GM12878 (cell line): ENCODE results near the gene COL5A1. TPM values are rescaled to one million over a fixed set of nuclear protein-coding genes. Genes with fewer than 3 reads are reported as not detected.

Source experiments
- ATAC-seq: fragments of 200-7000 bp; cut with Tn5 transposase; 3 replicates; pipeline ENCODE4 v1.9.1; 2020; ENCODE audit warnings: mild to moderate bottlenecking, moderate library complexity
- BruUV-seq: library from RNA; stranded (reverse); fragments of 400-500 nt; replicated peaks from 2 replicates; lab custom pipeline; 2021; lab: Mats Ljungman, UMichigan
- CTCF ChIA-PET: fragments of 300-600 bp; sonication (Branson Sonifier 250); formaldehyde crosslinking; extraction: SDS; loops from one replicate; lab custom pipeline; 2021; ENCODE audit warnings: inconsistent platforms; lab: Yijun Ruan, JAX
- POLR2A ChIA-PET: fragments of 350-600 bp; formaldehyde crosslinking; extraction: SDS; loops from one replicate; lab custom pipeline; 2021; ENCODE audit warnings: inconsistent platforms; lab: Charles Lee
- RAD21 ChIA-PET: fragments of 300-600 bp; sonication (Branson Sonifier 250); formaldehyde crosslinking; loops from one replicate; lab custom pipeline; 2023; ENCODE audit warnings: antibody characterized with exemption; ENCODE audit not compliant: unreplicated experiment; lab: Charles Lee
- SMC1A ChIA-PET: fragments of 300-600 bp; sonication (Branson Sonifier 250); formaldehyde crosslinking; loops from one replicate; lab custom pipeline; 2023; ENCODE audit not compliant: unreplicated experiment, uncharacterized antibody; lab: Charles Lee
- DNase-seq: peaks from one replicate; pipeline ENCODE4 v3.0.0-alpha.2; 2011; ENCODE audit warnings: low read depth, low spot score
- FAIRE-seq: peaks from 3 replicates; lab custom pipeline; 2011; peaks lifted over from hg19 to GRCh38; lab: Jason Lieb, UNC
- H2AFZ ChIP-seq: 2 replicates; pipeline ENCODE4 v1.6.0; 2011; ENCODE audit warnings: low read depth, low read length, control low read depth; ENCODE audit not compliant: control insufficient read depth
- H3K27ac ChIP-seq: 2 replicates; pipeline ENCODE4 v1.5.1; 2011; ENCODE audit warnings: control low read depth; ENCODE audit not compliant: control insufficient read depth, insufficient read depth
- H3K27me3 ChIP-seq, 2 experiments: replicated peaks in 1 of 2; 2 replicates each; pipeline versions ENCODE4 v1.6.0 to v1.6.1; 2011; ENCODE audit warnings: low read length in 1 of 2; ENCODE audit not compliant: control insufficient read depth in 2 of 2, insufficient read depth in 2 of 2
- H3K36me3 ChIP-seq, 2 experiments: 2 replicates each; pipeline ENCODE4 v1.5.1; 2011; ENCODE audit warnings: low read length in 1 of 2; ENCODE audit not compliant: control insufficient read depth in 2 of 2, insufficient read depth in 2 of 2
- H3K4me1 ChIP-seq: 2 replicates; pipeline ENCODE4 v1.6.1; 2011; ENCODE audit warnings: mild to moderate bottlenecking, low read length, moderate library complexity, mixed read lengths; ENCODE audit not compliant: control insufficient read depth, insufficient read depth
- H3K4me2 ChIP-seq: 2 replicates; pipeline ENCODE4 v1.6.0; 2011; ENCODE audit warnings: control low read depth; ENCODE audit not compliant: control insufficient read depth, insufficient read depth
- H3K4me3 ChIP-seq: fragments of 200-600 bp; sonication (generic); 2 replicates; pipeline ENCODE4 v1.5.1; 2016
- H3K79me2 ChIP-seq: 2 replicates; pipeline ENCODE4 v1.6.0; 2011; ENCODE audit warnings: low read length; ENCODE audit not compliant: control insufficient read depth, insufficient read depth
- H3K9ac ChIP-seq: 2 replicates; pipeline ENCODE4 v1.8.0; 2011; ENCODE audit warnings: low read length, control low read depth, mixed read lengths; ENCODE audit not compliant: control insufficient read depth, insufficient read depth
- H3K9me3 ChIP-seq: replicated peaks from 3 replicates; pipeline ENCODE4 v1.5.1; 2011; ENCODE audit warnings: mild to moderate bottlenecking, low read length; ENCODE audit not compliant: control insufficient read depth, insufficient read depth
- H4K20me1 ChIP-seq: 2 replicates; pipeline ENCODE4 v1.6.0; 2011; ENCODE audit not compliant: control insufficient read depth, insufficient read depth
- BRCA1 ChIP-seq: IDR thresholded peaks from 2 replicates; pipeline ENCODE4 v1.6.1; 2011; ENCODE audit warnings: low read depth, low read length, improper control_type of control experiment
- DPF2 ChIP-seq: fragments of 450-650 bp; IDR thresholded peaks from 2 replicates; pipeline ENCODE4 v1.6.1; 2017; ENCODE audit warnings: mild to moderate bottlenecking
- ESRRA ChIP-seq: IDR thresholded peaks from 2 replicates; pipeline ENCODE4 v1.6.1; 2012; ENCODE audit warnings: mild to moderate bottlenecking, low read length, improper control_type of control experiment
- FOXM1 ChIP-seq: IDR thresholded peaks from 2 replicates; pipeline ENCODE4 v1.6.1; 2012; ENCODE audit warnings: low read depth, mild to moderate bottlenecking, inconsistent platforms, low read length, moderate library complexity
- HDAC2 ChIP-seq: fragments of 200-600 bp; sonication (generic); IDR thresholded peaks from 2 replicates; pipeline ENCODE4 v1.6.1; 2017
- IKZF1 ChIP-seq: fragments of 450-650 bp; conservative IDR thresholded peaks from 2 replicates; pipeline ENCODE4 v1.6.1; 2017; ENCODE audit warnings: antibody characterized with exemption, mild to moderate bottlenecking
- LARP7 ChIP-seq: fragments of 450-650 bp; IDR thresholded peaks from 2 replicates; pipeline ENCODE4 v1.6.1; 2017; ENCODE audit warnings: mild to moderate bottlenecking
- MEF2B ChIP-seq: fragments of 450-650 bp; IDR thresholded peaks from 2 replicates; pipeline ENCODE4 v1.6.1; 2018; ENCODE audit warnings: mild to moderate bottlenecking, moderate library complexity; ENCODE audit not compliant: partially characterized antibody, poor library complexity, severe bottlenecking
- MYB ChIP-seq: fragments of 150-350 bp; IDR thresholded peaks from 2 replicates; pipeline ENCODE4 v1.6.1; 2014; ENCODE audit warnings: mild to moderate bottlenecking, low read depth, low read length, borderline replicate concordance
- NFXL1 ChIP-seq: fragments of 450-650 bp; IDR thresholded peaks from 2 replicates; pipeline ENCODE4 v1.6.1; 2017; ENCODE audit warnings: antibody characterized with exemption, mild to moderate bottlenecking, borderline replicate concordance
- NR2C2 ChIP-seq: IDR thresholded peaks from 2 replicates; pipeline ENCODE4 v1.6.1; 2011; ENCODE audit warnings: borderline replicate concordance, low read depth; ENCODE audit not compliant: control insufficient read depth, insufficient read length
- PAX5 ChIP-seq: IDR thresholded peaks from 2 replicates; pipeline ENCODE4 v1.6.1; 2011; ENCODE audit warnings: low read depth, low read length, borderline replicate concordance
- RB1 ChIP-seq: fragments of 450-650 bp; formaldehyde crosslinking; IDR thresholded peaks from 2 replicates; pipeline ENCODE4 v1.6.1; 2017; ENCODE audit warnings: mild to moderate bottlenecking, borderline replicate concordance
- SMC3 ChIP-seq: IDR thresholded peaks from 2 replicates; pipeline ENCODE4 v1.6.1; 2011; ENCODE audit warnings: low read length, improper control_type of control experiment, borderline replicate concordance
- TCF3 ChIP-seq: IDR thresholded peaks from 2 replicates; pipeline ENCODE4 v1.6.1; 2012; ENCODE audit warnings: low read depth, mild to moderate bottlenecking, low read length, borderline replicate concordance; ENCODE audit not compliant: insufficient read depth
- YBX1 ChIP-seq: fragments of 450-650 bp; IDR thresholded peaks from 2 replicates; pipeline ENCODE4 v1.6.1; 2016; ENCODE audit warnings: antibody characterized with exemption
- WGBS: methylation state at CpG from one replicate; pipeline ENCODE4 v1.1.6; 2016; ENCODE audit warnings: low lambda C conversion rate; ENCODE audit not compliant: insufficient replicate concordance, insufficient coverage; ENCODE audit errors: missing lambda C conversion rate; 5-methylcytosine and 5-hydroxymethylcytosine counted together
- in situ Hi-C: fragments of 300-500 bp; cut with MboI; formaldehyde crosslinking; loops from 9 replicates; pipeline ENCODE4 v1.14.3; 2018; ENCODE audit warnings: mixed read lengths
- intact Hi-C: fragments of 100-400 bp; cut with micrococcal nuclease; formaldehyde crosslinking; loops from one replicate; pipeline ENCODE4 v1.14.2; 2022; ENCODE audit not compliant: unreplicated experiment
- polyA plus RNA-seq, 11 experiments: library from polyadenylated mRNA; depleted of rRNA in 4 of 11; unstranded in 6 of 11; stranded (reverse) in 5 of 11; fragments of >200 nt; fragmentation: Nextera tagmentation in 4 of 11; fragmentation: Illumina TruSeq in 1 of 11; extraction: Ambion mirVana in 4 of 11; extraction: Trizol in 1 of 11; gene quantifications; 1 replicate in 1 of 11; 2 replicates in 10 of 11; pipeline versions ENCODE4 v1.2.1 to v1.2.3, GENCODE V29; 2011 to 2016; ENCODE audit warnings: inconsistent platforms in 2 of 11, missing spikeins in 2 of 11, low read depth in 1 of 11
- total RNA-seq, 4 experiments: library from RNA; depleted of rRNA in 3 of 4; stranded (reverse); fragments of >200 nt in 3 of 4; fragmentation: Illumina TruSeq in 1 of 4; extraction: Trizol in 1 of 4; gene quantifications; 2 replicates each; pipeline versions ENCODE4 v1.2.1 to v1.2.3, GENCODE V29; 2013 to 2021
- TF ChIP-seq, protein P1 (sequence below): fragments of 450-650 bp; IDR thresholded peaks from 2 replicates; pipeline ENCODE4 v1.6.1; 2016; ENCODE audit warnings: mild to moderate bottlenecking
- TF ChIP-seq, protein P2 (sequence below): fragments of 450-650 bp; IDR thresholded peaks from 2 replicates; pipeline ENCODE4 v1.6.1; 2017; ENCODE audit warnings: mild to moderate bottlenecking, low read depth, inconsistent platforms; ENCODE audit not compliant: poor library complexity, severe bottlenecking
- TF ChIP-seq, protein P3 (sequence below): IDR thresholded peaks from 2 replicates; pipeline ENCODE4 v1.6.1; 2012; ENCODE audit warnings: low read depth, low read length, improper control_type of control experiment

Gene COL5A1
- total and polyA plus RNA-seq, 10 of the 15 experiments (the other 5 are each of a cell fraction or from before 2014, with no cell fraction given): under 0.01 to 0.15 (median 0.13) TPM; not detected in 4

DNA sequence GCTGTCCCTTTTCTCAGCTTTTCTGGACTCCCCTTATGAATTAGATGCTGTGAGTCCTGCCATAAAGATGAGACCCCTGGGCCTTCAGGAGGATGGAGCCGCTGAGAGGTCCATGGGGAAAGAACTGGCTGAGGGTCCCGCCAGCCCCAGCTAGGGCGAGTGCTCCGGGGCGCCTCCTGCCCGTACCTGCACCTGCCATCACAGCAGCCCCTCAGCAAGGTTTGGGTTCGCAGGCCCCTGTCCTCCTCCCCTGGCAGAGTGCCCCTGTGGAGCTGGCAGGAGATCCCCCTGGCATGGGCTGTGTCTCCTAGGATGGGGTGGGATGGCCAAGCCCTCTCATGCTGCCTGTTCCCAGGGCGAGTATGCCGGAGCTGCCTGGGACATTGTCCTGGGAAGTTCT lies 64.2 kb downstream of the COL5A1 start:
- Histone ChIP-seq H3K4me2 (no peak overlapping the region), H3K79me2 (no peaks in the 10 kb centered on the region), H3K4me1 (no peaks in the 10 kb centered on the region), H2AFZ (no peak overlapping the region), H3K9ac (no peak overlapping the region), H3K27me3 (no peaks in the 10 kb centered on the region; a peak in 1 of 4 replicates), H3K27ac (no peak overlapping the region), H3K36me3 (no peaks in the 10 kb centered on the region)
- no peak for DNase-seq
- BruUV-seq: no TSS peak
- FAIRE-seq: no peak
- 9% methylated on average over 9 of the region's 9 CpGs for WGBS
- POLR2A ChIA-PET: no interaction called here
- intact Hi-C loops: no loop called here
- no peak for ATAC-seq
- SMC1A ChIA-PET: no interaction called here
- RAD21 ChIA-PET: no interaction called here
- TF ChIP-seq MEF2B: no peak
- no peak for TF ChIP-seq DPF2
- no peak for TF ChIP-seq FOXM1
- no peak for TF ChIP-seq YBX1
- no peak for TF ChIP-seq NFXL1
- TF ChIP-seq, protein P1, sequence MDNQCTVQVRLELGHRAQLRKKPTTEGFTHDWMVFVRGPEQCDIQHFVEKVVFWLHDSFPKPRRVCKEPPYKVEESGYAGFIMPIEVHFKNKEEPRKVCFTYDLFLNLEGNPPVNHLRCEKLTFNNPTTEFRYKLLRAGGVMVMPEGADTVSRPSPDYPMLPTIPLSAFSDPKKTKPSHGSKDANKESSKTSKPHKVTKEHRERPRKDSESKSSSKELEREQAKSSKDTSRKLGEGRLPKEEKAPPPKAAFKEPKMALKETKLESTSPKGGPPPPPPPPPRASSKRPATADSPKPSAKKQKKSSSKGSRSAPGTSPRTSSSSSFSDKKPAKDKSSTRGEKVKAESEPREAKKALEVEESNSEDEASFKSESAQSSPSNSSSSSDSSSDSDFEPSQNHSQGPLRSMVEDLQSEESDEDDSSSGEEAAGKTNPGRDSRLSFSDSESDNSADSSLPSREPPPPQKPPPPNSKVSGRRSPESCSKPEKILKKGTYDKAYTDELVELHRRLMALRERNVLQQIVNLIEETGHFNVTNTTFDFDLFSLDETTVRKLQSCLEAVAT: no peak
- no peak for TF ChIP-seq PAX5
- no peak for TF ChIP-seq BRCA1
- TF ChIP-seq TCF3: no peak
- TF ChIP-seq RB1: no peak
- TF ChIP-seq LARP7: no peak
- TF ChIP-seq, protein P2, sequence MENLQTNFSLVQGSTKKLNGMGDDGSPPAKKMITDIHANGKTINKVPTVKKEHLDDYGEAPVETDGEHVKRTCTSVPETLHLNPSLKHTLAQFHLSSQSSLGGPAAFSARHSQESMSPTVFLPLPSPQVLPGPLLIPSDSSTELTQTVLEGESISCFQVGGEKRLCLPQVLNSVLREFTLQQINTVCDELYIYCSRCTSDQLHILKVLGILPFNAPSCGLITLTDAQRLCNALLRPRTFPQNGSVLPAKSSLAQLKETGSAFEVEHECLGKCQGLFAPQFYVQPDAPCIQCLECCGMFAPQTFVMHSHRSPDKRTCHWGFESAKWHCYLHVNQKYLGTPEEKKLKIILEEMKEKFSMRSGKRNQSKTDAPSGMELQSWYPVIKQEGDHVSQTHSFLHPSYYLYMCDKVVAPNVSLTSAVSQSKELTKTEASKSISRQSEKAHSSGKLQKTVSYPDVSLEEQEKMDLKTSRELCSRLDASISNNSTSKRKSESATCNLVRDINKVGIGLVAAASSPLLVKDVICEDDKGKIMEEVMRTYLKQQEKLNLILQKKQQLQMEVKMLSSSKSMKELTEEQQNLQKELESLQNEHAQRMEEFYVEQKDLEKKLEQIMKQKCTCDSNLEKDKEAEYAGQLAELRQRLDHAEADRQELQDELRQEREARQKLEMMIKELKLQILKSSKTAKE: no peak
- no peak for TF ChIP-seq ESRRA
- no peak for TF ChIP-seq MYB
- no peak for TF ChIP-seq SMC3
- TF ChIP-seq, protein P3, sequence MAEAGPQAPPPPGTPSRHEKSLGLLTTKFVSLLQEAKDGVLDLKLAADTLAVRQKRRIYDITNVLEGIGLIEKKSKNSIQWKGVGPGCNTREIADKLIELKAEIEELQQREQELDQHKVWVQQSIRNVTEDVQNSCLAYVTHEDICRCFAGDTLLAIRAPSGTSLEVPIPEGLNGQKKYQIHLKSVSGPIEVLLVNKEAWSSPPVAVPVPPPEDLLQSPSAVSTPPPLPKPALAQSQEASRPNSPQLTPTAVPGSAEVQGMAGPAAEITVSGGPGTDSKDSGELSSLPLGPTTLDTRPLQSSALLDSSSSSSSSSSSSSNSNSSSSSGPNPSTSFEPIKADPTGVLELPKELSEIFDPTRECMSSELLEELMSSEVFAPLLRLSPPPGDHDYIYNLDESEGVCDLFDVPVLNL: no peak
- no peak for TF ChIP-seq HDAC2
- no peak for TF ChIP-seq NR2C2
- TF ChIP-seq IKZF1: no peak
- TF ChIP-seq, all 136 proteins: peak for 0
- Histone ChIP-seq H3K9me3 (no peaks in the 10 kb centered on the region), H3K4me3 (no peak overlapping the region), H4K20me1 (no peaks in the 10 kb centered on the region)
- CTCF ChIA-PET: no interaction called here
- in situ Hi-C loops: no loop called here
